ENCODE results near the gene VAV2.

- no peak for TF ChIP-seq CTCF (IDR thresholded peaks at IDR 0.05)
- TF ChIP-seq POLR2A (IDR thresholded peaks at IDR 0.05), result no peak
Measured at GRCh38 chr9:133905493-133905892, 86.6 kb downstream of the VAV2 start.

Data from uterus (tissue), 2 donors.